HepG2 (cell line): ENCODE results near the gene DNAJC1. TPM values are rescaled to one million over a fixed set of nuclear protein-coding genes. Genes with fewer than 3 reads are reported as not detected.

ENCODE experiments used
- ARID2 ChIP-seq: sonication (generic); formaldehyde crosslinking; IDR thresholded peaks from 2 replicates; pipeline ENCODE4 v1.8.1; 2022; ENCODE audit warnings: mild to moderate bottlenecking, missing genetic modification reagents, borderline replicate concordance
- BRCA1 ChIP-seq: sonication (generic); formaldehyde crosslinking; IDR thresholded peaks from 2 replicates; pipeline ENCODE4 v1.4.0; 2020; ENCODE audit warnings: missing genetic modification reagents
- DMAP1 ChIP-seq: IDR thresholded peaks from 2 replicates; pipeline ENCODE4 v1.6.1; 2016
- DPF2 ChIP-seq: sonication (generic); formaldehyde crosslinking; IDR thresholded peaks from 2 replicates; pipeline ENCODE4 v1.4.0; 2020; ENCODE audit warnings: mild to moderate bottlenecking, low read depth, missing genetic modification reagents, borderline replicate concordance
- HDAC2 ChIP-seq: sonication (generic); formaldehyde crosslinking; IDR thresholded peaks from 2 replicates; pipeline ENCODE4 v1.4.0; 2020; ENCODE audit warnings: missing genetic modification reagents
- HHEX ChIP-seq: IDR thresholded peaks from 2 replicates; pipeline ENCODE4 v1.6.1; 2016; ENCODE audit warnings: control low read depth
- KDM3A ChIP-seq: IDR thresholded peaks from 2 replicates; pipeline ENCODE4 v1.6.1; 2018; ENCODE audit warnings: low read depth, missing compliant biosample characterization
- LCORL ChIP-seq, 2 experiments: fragments of 450-650 bp in 1 of 2; sonication (generic) in 1 of 2; formaldehyde crosslinking in 1 of 2; IDR thresholded peaks; 2 replicates each; pipeline versions ENCODE4 v1.5.0 to v1.6.1; 2017 to 2020; ENCODE audit warnings: antibody characterized with exemption in 1 of 2, missing genetic modification reagents in 1 of 2
- MIER3 ChIP-seq: IDR thresholded peaks from 2 replicates; pipeline ENCODE4 v1.6.1; 2016; ENCODE audit warnings: missing compliant biosample characterization, borderline replicate concordance
- MNT ChIP-seq: fragments of 450-650 bp; IDR thresholded peaks from 2 replicates; pipeline ENCODE4 v1.6.1; 2016
- MXI1 ChIP-seq: IDR thresholded peaks from 3 replicates; pipeline ENCODE4 v1.6.1; 2012; ENCODE audit warnings: low read depth, low read length, inconsistent platforms, borderline replicate concordance
- PBX2 ChIP-seq: IDR thresholded peaks from 2 replicates; pipeline ENCODE4 v1.6.1; 2016; ENCODE audit warnings: control low read depth
- PHF21A ChIP-seq: sonication (generic); formaldehyde crosslinking; IDR thresholded peaks from 2 replicates; pipeline ENCODE4 v1.5.0; 2020; ENCODE audit warnings: mild to moderate bottlenecking, missing genetic modification reagents
- POLR2G ChIP-seq: fragments of 200-400 bp; formaldehyde crosslinking; IDR thresholded peaks from 2 replicates; pipeline ENCODE4 v1.6.1; 2018; ENCODE audit warnings: mild to moderate bottlenecking, low read depth, low read length, moderate library complexity
- RFX1 ChIP-seq: fragments of 450-650 bp; IDR thresholded peaks from 2 replicates; pipeline ENCODE4 v1.6.1; 2017
- SALL1 ChIP-seq: sonication (generic); formaldehyde crosslinking; IDR thresholded peaks from 2 replicates; pipeline ENCODE4 v1.8.0; 2022; ENCODE audit warnings: mild to moderate bottlenecking, missing genetic modification reagents
- SIN3A ChIP-seq: IDR thresholded peaks from 2 replicates; pipeline ENCODE4 v1.6.1; 2011; ENCODE audit warnings: low read depth, mild to moderate bottlenecking, control low read depth, low read length, borderline replicate concordance
- SOX13 ChIP-seq, 3 experiments: fragments of 450-650 bp in 1 of 3; sonication (generic) in 1 of 3; formaldehyde crosslinking in 1 of 3; IDR thresholded peaks in 2 of 3; conservative IDR thresholded peaks in 1 of 3; 2 replicates each; pipeline versions ENCODE4 v1.5.0 to v1.6.1; 2016 to 2020; ENCODE audit warnings: antibody characterized with exemption in 1 of 3, mild to moderate bottlenecking in 1 of 3, missing compliant biosample characterization in 1 of 3, missing genetic modification reagents in 1 of 3, moderate library complexity in 1 of 3
- U2AF1 ChIP-seq: fragments of 200-400 bp; formaldehyde crosslinking; optimal IDR thresholded peaks from 2 replicates; pipeline ENCODE3; 2017; ENCODE audit warnings: mild to moderate bottlenecking, low read depth, low read length
- XBP1 ChIP-seq: sonication (generic); formaldehyde crosslinking; IDR thresholded peaks from 2 replicates; pipeline ENCODE4 v1.5.0; 2020; ENCODE audit warnings: missing genetic modification reagents
- YEATS2 ChIP-seq: sonication (generic); formaldehyde crosslinking; IDR thresholded peaks from 2 replicates; pipeline ENCODE4 v1.4.0; 2020; ENCODE audit warnings: missing genetic modification reagents, borderline replicate concordance
- ZFX ChIP-seq: sonication (generic); formaldehyde crosslinking; IDR thresholded peaks from 2 replicates; pipeline ENCODE4 v1.4.0; 2020; ENCODE audit warnings: mild to moderate bottlenecking, low read depth, missing genetic modification reagents, moderate library complexity
- ZNF136 ChIP-seq: sonication (generic); formaldehyde crosslinking; IDR thresholded peaks from 2 replicates; pipeline ENCODE4 v1.8.1; 2022; ENCODE audit warnings: low read depth, mild to moderate bottlenecking, moderate library complexity, missing genetic modification reagents
- ZNF292 ChIP-seq: sonication (generic); formaldehyde crosslinking; IDR thresholded peaks from 2 replicates; pipeline ENCODE4 v1.8.1; 2022; ENCODE audit warnings: mild to moderate bottlenecking, low read depth, missing genetic modification reagents, borderline replicate concordance
- ZNF468 ChIP-seq: sonication (generic); formaldehyde crosslinking; IDR thresholded peaks from 2 replicates; pipeline ENCODE4 v1.8.0; 2022; ENCODE audit warnings: mild to moderate bottlenecking, moderate library complexity, missing genetic modification reagents
- ZNF572 ChIP-seq: sonication (generic); formaldehyde crosslinking; IDR thresholded peaks from 2 replicates; pipeline ENCODE4 v1.5.1; 2020; ENCODE audit warnings: mild to moderate bottlenecking, missing genetic modification reagents
- ZNF691 ChIP-seq: sonication (generic); formaldehyde crosslinking; IDR thresholded peaks from 2 replicates; pipeline ENCODE4 v1.4.0; 2020; ENCODE audit warnings: missing genetic modification reagents, low read depth, mild to moderate bottlenecking, borderline replicate concordance
- ZSCAN29 ChIP-seq: sonication (generic); formaldehyde crosslinking; conservative IDR thresholded peaks from 2 replicates; pipeline ENCODE4 v1.4.0; 2020; ENCODE audit warnings: mild to moderate bottlenecking, missing genetic modification reagents
- polyA plus RNA-seq, 8 experiments: library from polyadenylated mRNA; depleted of rRNA in 3 of 8; stranded (reverse) in 7 of 8; unstranded in 1 of 8; fragments of >200 nt; fragmentation: Illumina TruSeq in 4 of 8; extraction: Trizol in 4 of 8; gene quantifications; 2 replicates each; pipeline versions ENCODE4 v1.2.1 to v1.2.3, GENCODE V29; 2011 to 2016; ENCODE audit warnings: low read depth in 4 of 8, missing spikeins in 1 of 8, mixed read lengths in 1 of 8; ENCODE audit not compliant: insufficient read depth in 1 of 8
- total RNA-seq, 5 experiments: library from RNA; depleted of rRNA; stranded (reverse); fragments of >200 nt; fragmentation: Illumina TruSeq; extraction: Trizol; gene quantifications; 2 replicates each; pipeline ENCODE4 v1.2.3, GENCODE V29; 2016; ENCODE audit warnings: low read depth in 1 of 5

Gene DNAJC1
- total and polyA plus RNA-seq, 2 of the 13 experiments (the other 11 are each of a cell fraction or from before 2014, with no cell fraction given): 9.9 to 16.6 TPM

- TF ChIP-seq MNT (no peak), MIER3 (CRISPR knock-in tag) (0 out of 2 replicates have a peak, but pooled peaks have one; percentile 56), ZNF691 (CRISPR knock-in tag) (peak; percentile 24; the same call in 1 of the 2 replicates), ZFX (peak; percentile 37; the same call in 1 of the 2 replicates), ZNF468 (no peak), DMAP1 (CRISPR knock-in tag) (peak; percentile 40; the same call in 1 of the 2 replicates), POLR2G (no peak), BRCA1 (CRISPR knock-in tag) (no peak), HDAC2 (CRISPR knock-in tag) (peak; percentile 39), U2AF1 (no peak), PHF21A (CRISPR knock-in tag) (0 out of 2 replicates have a peak, but pooled peaks have one; percentile 37), SIN3A (peak; percentile 59; the same call in 1 of the 2 replicates), ZSCAN29 (CRISPR knock-in tag) (peak; percentile 65; the same call in 1 of the 2 replicates), ZNF572 (0 out of 2 replicates have a peak, but pooled peaks have one; percentile 27), MXI1 (peak; percentile 77; the same call in 1 of the 3 replicates), XBP1 (no peak), SALL1 (CRISPR knock-in tag) (peak; percentile 69), PBX2 (CRISPR knock-in tag) (peak; percentile 78), ZNF136 (CRISPR knock-in tag) (no peak), ARID2 (CRISPR knock-in tag) (no peak), YEATS2 (CRISPR knock-in tag) (0 out of 2 replicates have a peak, but pooled peaks have one; percentile 41), KDM3A (CRISPR knock-in tag) (0 out of 2 replicates have a peak, but pooled peaks have one; percentile 25), DPF2 (0 out of 2 replicates have a peak, but pooled peaks have one; percentile 18), SOX13 (IDR thresholded peaks at IDR 0.05) (no peak), SOX13 (CRISPR knock-in tag; conservative IDR thresholded peaks at IDR 0.05 in 1 of 2, IDR thresholded peaks at IDR 0.05 in 1 of 2) (peak in 1 of 2 experiments; percentile 53; a peak in 1 of 4 replicates), RFX1 (no peak), HHEX (CRISPR knock-in tag) (no peak; the same call in 1 of the 2 replicates), ZNF292 (CRISPR knock-in tag) (peak; percentile 75; the same call in 1 of the 2 replicates), LCORL (IDR thresholded peaks at IDR 0.05) (no peak), LCORL (CRISPR knock-in tag; IDR thresholded peaks at IDR 0.05) (0 out of 2 replicates have a peak, but pooled peaks have one; percentile 51)
Observed at GRCh38 chr10:21754410-21755011, 249.0 kb downstream of the DNAJC1 start (continued).
